H9 (cell line): ENCODE results near the gene FSTL1. TPM values are rescaled to one million over a fixed set of nuclear protein-coding genes. Genes with fewer than 3 reads are reported as not detected.
A peak's percentile ranks its signal among the peaks of the same experiment; 100 is the strongest.

ENCODE experiments used
- DNase-seq: peaks from one replicate; pipeline ENCODE4 v3.0.0-alpha.2; 2017
- H2AFZ ChIP-seq: one replicate; pipeline ENCODE4 v1.6.1; 2013; ENCODE audit warnings: mild to moderate bottlenecking, low read length, control low read depth, moderate library complexity
- H2AK5ac ChIP-seq: 2 replicates; pipeline ENCODE4 v1.6.1; 2013; ENCODE audit warnings: low read length, control low read depth, mixed read lengths; ENCODE audit not compliant: insufficient read length
- H2BK120ac ChIP-seq: one replicate; pipeline ENCODE4 v1.6.1; 2013; ENCODE audit warnings: low read depth, mild to moderate bottlenecking, low read length, control low read depth, inconsistent platforms; ENCODE audit not compliant: poor library complexity, severe bottlenecking
- H2BK12ac ChIP-seq: 2 replicates; pipeline ENCODE4 v1.6.1; 2013; ENCODE audit warnings: low read length, control low read depth, mixed read lengths, low read depth; ENCODE audit not compliant: insufficient read length
- H2BK15ac ChIP-seq: 2 replicates; pipeline ENCODE4 v1.6.1; 2013; ENCODE audit warnings: low read depth, low read length, control low read depth
- H2BK20ac ChIP-seq: one replicate; pipeline ENCODE4 v1.6.1; 2013; ENCODE audit warnings: low read depth, mild to moderate bottlenecking, low read length, control low read depth, inconsistent platforms; ENCODE audit not compliant: poor library complexity, severe bottlenecking
- H2BK5ac ChIP-seq: 2 replicates; pipeline ENCODE4 v1.6.1; 2013; ENCODE audit warnings: low read length, control low read depth, mixed read lengths; ENCODE audit not compliant: insufficient read length
- H3K14ac ChIP-seq: 2 replicates; pipeline ENCODE4 v1.6.1; 2013; ENCODE audit warnings: low read length, control low read depth; ENCODE audit not compliant: insufficient read depth
- H3K18ac ChIP-seq: 2 replicates; pipeline ENCODE4 v1.6.1; 2013; ENCODE audit warnings: low read depth, mild to moderate bottlenecking, mixed read lengths, low read length, control low read depth; ENCODE audit not compliant: insufficient read length
- H3K23ac ChIP-seq: 2 replicates; pipeline ENCODE4 v1.6.1; 2013; ENCODE audit warnings: low read length, control low read depth, mixed read lengths, low read depth; ENCODE audit not compliant: insufficient read length
- H3K23me2 ChIP-seq: 2 replicates; pipeline ENCODE4 v1.6.1; 2013; ENCODE audit warnings: low read depth, mild to moderate bottlenecking, mixed read lengths, low read length, control low read depth; ENCODE audit not compliant: insufficient read length, poor library complexity, severe bottlenecking
- H3K27ac ChIP-seq: 2 replicates; pipeline ENCODE4 v1.5.1; 2013; ENCODE audit warnings: low read length, control low read depth, mixed read lengths, low read depth; ENCODE audit not compliant: insufficient read length
- H3K27me3 ChIP-seq: 2 replicates; pipeline ENCODE4 v1.6.1; 2013; ENCODE audit warnings: low read length, control low read depth, inconsistent platforms; ENCODE audit not compliant: insufficient read depth
- H3K4ac ChIP-seq: 2 replicates; pipeline ENCODE4 v1.6.1; 2013; ENCODE audit warnings: low read depth, mild to moderate bottlenecking, control low read depth, inconsistent platforms, low read length, moderate library complexity
- H3K4me1 ChIP-seq: 2 replicates; pipeline ENCODE4 v1.6.1; 2013; ENCODE audit warnings: low read length, control low read depth, inconsistent platforms; ENCODE audit not compliant: insufficient read depth
- H3K4me2 ChIP-seq: 2 replicates; pipeline ENCODE4 v1.6.1; 2013; ENCODE audit warnings: low read length, control low read depth, mixed read lengths; ENCODE audit not compliant: insufficient read length, insufficient read depth
- H3K56ac ChIP-seq: 2 replicates; pipeline ENCODE4 v1.6.1; 2013; ENCODE audit warnings: low read depth, mild to moderate bottlenecking, mixed read lengths, low read length, control low read depth; ENCODE audit not compliant: insufficient read length
- H3K79me1 ChIP-seq: 2 replicates; pipeline ENCODE4 v1.6.1; 2013; ENCODE audit warnings: low read depth, mild to moderate bottlenecking, moderate library complexity, low read length, control low read depth, inconsistent platforms; ENCODE audit not compliant: insufficient read depth, poor library complexity, severe bottlenecking
- H3K79me2 ChIP-seq: 2 replicates; pipeline ENCODE4 v1.6.1; 2013; ENCODE audit warnings: low read length, control low read depth, inconsistent platforms; ENCODE audit not compliant: insufficient read depth
- H3K9ac ChIP-seq: 2 replicates; pipeline ENCODE4 v1.6.1; 2013; ENCODE audit warnings: low read length, control low read depth, mixed read lengths; ENCODE audit not compliant: insufficient read length; ENCODE audit errors: extremely low read depth
- H3K9me3 ChIP-seq: one replicate; pipeline ENCODE4 v1.6.1; 2013; ENCODE audit warnings: low read depth, low read length, inconsistent platforms; ENCODE audit not compliant: control insufficient read depth
- H3T11ph ChIP-seq: one replicate; pipeline ENCODE4 v1.6.1; 2013; ENCODE audit warnings: mild to moderate bottlenecking, low read length, control low read depth, inconsistent platforms
- H4K20me1 ChIP-seq: one replicate; pipeline ENCODE4 v1.6.1; 2013; ENCODE audit not compliant: control insufficient read depth, insufficient read length, insufficient read depth
- H4K5ac ChIP-seq: 2 replicates; pipeline ENCODE4 v1.6.1; 2013; ENCODE audit warnings: low read depth, mild to moderate bottlenecking, mixed read lengths, low read length, control low read depth; ENCODE audit not compliant: insufficient read length
- H4K8ac ChIP-seq: replicated peaks from 2 replicates; pipeline ENCODE4 v1.6.1; 2013; ENCODE audit warnings: low read length, control low read depth, mixed read lengths, low read depth; ENCODE audit not compliant: insufficient read length
- H4K91ac ChIP-seq: 2 replicates; pipeline ENCODE4 v1.6.1; 2013; ENCODE audit warnings: low read depth, mild to moderate bottlenecking, moderate library complexity, mixed read lengths, low read length, control low read depth; ENCODE audit not compliant: insufficient read length
- H3K27ac Mint-ChIP-seq, 3 experiments: 2 replicates in 2 of 3; 3 replicates in 1 of 3; pipeline ENCODE4 v1.8.0; 2020 to 2021; ENCODE audit warnings: mixed read lengths in 3 of 3, mild to moderate bottlenecking in 1 of 3, moderate library complexity in 1 of 3
- H3K27me3 Mint-ChIP-seq: 2 replicates; pipeline ENCODE4 v1.8.0; 2021; ENCODE audit warnings: low read depth, mild to moderate bottlenecking, moderate library complexity, mixed read lengths
- H3K36me3 Mint-ChIP-seq, 3 experiments: 2 replicates in 2 of 3; 3 replicates in 1 of 3; pipeline ENCODE4 v1.8.0; 2020 to 2021; ENCODE audit warnings: low read depth in 3 of 3, mixed read lengths in 3 of 3; ENCODE audit not compliant: insufficient read depth in 1 of 3
- H3K4me1 Mint-ChIP-seq, 2 experiments: 2 replicates each; pipeline ENCODE4 v1.8.0; 2020; ENCODE audit warnings: mixed read lengths in 2 of 2
- H3K4me3 Mint-ChIP-seq, 2 experiments: 2 replicates in 1 of 2; 3 replicates in 1 of 2; pipeline ENCODE4 v1.8.0; 2020 to 2021; ENCODE audit warnings: mild to moderate bottlenecking in 2 of 2, mixed read lengths in 2 of 2, moderate library complexity in 1 of 2
- H3K9me3 Mint-ChIP-seq, 2 experiments: 2 replicates in 1 of 2; 3 replicates in 1 of 2; pipeline ENCODE4 v1.8.0; 2020; ENCODE audit warnings: mild to moderate bottlenecking in 2 of 2, mixed read lengths in 2 of 2, moderate library complexity in 1 of 2
- WGBS: extraction: QIAGEN DNeasy Blood & Tissue Kit; methylation state at CpG from one replicate; pipeline ENCODE4 v1.1.7; 2013; ENCODE audit warnings: missing lambda C conversion rate, low lambda C conversion rate, mixed read lengths; ENCODE audit not compliant: insufficient read length; ENCODE audit errors: extremely low coverage; 5-methylcytosine and 5-hydroxymethylcytosine counted together
- total RNA-seq: library from RNA; stranded (reverse); gene quantifications from 2 replicates; pipeline ENCODE4 v1.2.1, GENCODE V29; 2021
- TF ChIP-seq, protein P1 (sequence below): fragments of 200-600 bp; sonication (generic); conservative IDR thresholded peaks from 3 replicates; pipeline ENCODE4 v1.8.0; 2021; ENCODE audit warnings: antibody characterized with exemption, mild to moderate bottlenecking

The FSTL1 gene
- total RNA-seq, 1 experiment from 2014 or later, result 326 TPM

DNA sequence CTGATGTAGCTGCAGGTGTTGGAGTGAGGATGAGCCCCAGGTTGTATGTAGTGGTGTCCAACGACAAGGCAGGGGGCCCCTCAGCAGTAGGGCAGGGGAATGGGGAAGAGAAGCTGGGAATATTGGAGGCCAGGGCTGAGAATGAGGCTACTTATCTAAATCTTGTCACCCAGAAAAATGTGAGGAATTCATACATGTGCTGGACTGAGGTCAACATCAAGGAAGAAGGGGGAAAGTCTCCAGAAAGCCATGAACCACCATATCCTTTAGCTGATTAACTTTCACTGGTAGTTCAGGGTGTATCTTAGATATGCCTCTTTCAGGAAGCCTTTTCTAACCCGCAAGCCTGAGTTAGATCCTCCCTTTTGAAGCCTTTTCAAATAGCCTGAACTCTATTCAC, 22.6 kb upstream of the FSTL1 start:
- H3K27ac Mint-ChIP-seq, result peak overlapping the region in 1 of 3 experiments; percentile 42; a peak in 1 of 7 replicates
- Histone ChIP-seq H3K9ac (no peak overlapping the region), H2BK120ac (no peak overlapping the region), H3K79me1 (no peaks in the 10 kb centered on the region), H4K8ac (no peak overlapping the region), H4K91ac (no peak overlapping the region), H2BK5ac (no peak overlapping the region), H4K5ac (no peak overlapping the region), H2AK5ac (no peak overlapping the region), H3K56ac (no peak overlapping the region), H2BK12ac (no peak overlapping the region), H4K20me1 (no peaks in the 10 kb centered on the region), H3K4me1 (peaks cover 27% of the 10 kb centered on the region), H2BK20ac (no peak overlapping the region), H2AFZ (no peak overlapping the region), H3K27me3 (no peaks in the 10 kb centered on the region), H3K27ac (no peak overlapping the region), H3K9me3 (no peaks in the 10 kb centered on the region), H3K14ac (no peak overlapping the region; the same call in 1 of the 2 replicates), H3K79me2 (no peaks in the 10 kb centered on the region), H3K4ac (no peak overlapping the region), H3K23me2 (no peaks in the 10 kb centered on the region), H2BK15ac (no peak overlapping the region), H3K4me2 (no peak overlapping the region), H3K23ac (no peak overlapping the region), H3K18ac (no peak overlapping the region), H3T11ph (no peak overlapping the region)
- no peak for DNase-seq
- peaks cover 7 to 10% of the 10 kb centered on the region in 2 experiments for H3K9me3 Mint-ChIP-seq
- peaks cover 2 to 15% (median 4%) of the 10 kb centered on the region in 3 experiments; a peak in 6 of 7 replicates for H3K36me3 Mint-ChIP-seq
- TF ChIP-seq, protein P1, sequence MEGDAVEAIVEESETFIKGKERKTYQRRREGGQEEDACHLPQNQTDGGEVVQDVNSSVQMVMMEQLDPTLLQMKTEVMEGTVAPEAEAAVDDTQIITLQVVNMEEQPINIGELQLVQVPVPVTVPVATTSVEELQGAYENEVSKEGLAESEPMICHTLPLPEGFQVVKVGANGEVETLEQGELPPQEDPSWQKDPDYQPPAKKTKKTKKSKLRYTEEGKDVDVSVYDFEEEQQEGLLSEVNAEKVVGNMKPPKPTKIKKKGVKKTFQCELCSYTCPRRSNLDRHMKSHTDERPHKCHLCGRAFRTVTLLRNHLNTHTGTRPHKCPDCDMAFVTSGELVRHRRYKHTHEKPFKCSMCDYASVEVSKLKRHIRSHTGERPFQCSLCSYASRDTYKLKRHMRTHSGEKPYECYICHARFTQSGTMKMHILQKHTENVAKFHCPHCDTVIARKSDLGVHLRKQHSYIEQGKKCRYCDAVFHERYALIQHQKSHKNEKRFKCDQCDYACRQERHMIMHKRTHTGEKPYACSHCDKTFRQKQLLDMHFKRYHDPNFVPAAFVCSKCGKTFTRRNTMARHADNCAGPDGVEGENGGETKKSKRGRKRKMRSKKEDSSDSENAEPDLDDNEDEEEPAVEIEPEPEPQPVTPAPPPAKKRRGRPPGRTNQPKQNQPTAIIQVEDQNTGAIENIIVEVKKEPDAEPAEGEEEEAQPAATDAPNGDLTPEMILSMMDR, result no peak
- no CpG with 5 or more reads among the region's 2 CpGs for WGBS
- H3K27me3 Mint-ChIP-seq, result no peaks in the 10 kb centered on the region
- H3K4me3 Mint-ChIP-seq, result no peak overlapping the region
- peaks cover 71 to 72% of the 10 kb centered on the region in 2 experiments for H3K4me1 Mint-ChIP-seq
